Brain microvascular endothelial cell (primary cell): ENCODE measurements around the gene C1orf146.
A peak's percentile ranks its signal among the peaks of the same experiment; 100 is the strongest.
"Not testable (repeated sequence)": the region's sequence is repeated elsewhere in the genome, so short reads cannot be mapped to it uniquely, and the experiment has no call there.

Experiments
- DNase-seq: peaks from one replicate; pipeline ENCODE4 v3.0.0-alpha.2; 2020
- H3K27ac ChIP-seq: fragments of 250-450 bp; sonication (Bioruptor Pico); 2 replicates; pipeline ENCODE4 v1.5.1; 2020; ENCODE audit warnings: mild to moderate bottlenecking, moderate library complexity
- H3K27me3 ChIP-seq: fragments of 250-450 bp; sonication (Bioruptor Pico); replicated peaks from 2 replicates; pipeline ENCODE4 v1.5.1; 2020; ENCODE audit warnings: mild to moderate bottlenecking
- H3K36me3 ChIP-seq: fragments of 250-450 bp; sonication (Bioruptor Pico); replicated peaks from 2 replicates; pipeline ENCODE4 v1.5.1; 2020; ENCODE audit warnings: mild to moderate bottlenecking
- H3K4me3 ChIP-seq: 2 replicates; pipeline ENCODE4 v1.5.1; 2011; ENCODE audit warnings: low read depth, mild to moderate bottlenecking, control low read depth, low read length, moderate library complexity
- CTCF ChIP-seq: IDR thresholded peaks from 2 replicates; pipeline ENCODE4 v1.5.1; 2011; ENCODE audit warnings: low read depth, mild to moderate bottlenecking, moderate library complexity, low read length, control low read depth, inconsistent platforms; ENCODE audit errors: missing control alignments
- in situ Hi-C: cut with HindIII; loops from 2 replicates; pipeline ENCODE4 v1.10.0; 2017; ENCODE audit warnings: low sequenced_read_pairs, low pct_ligation_motif_present

C1orf146 gene

GRCh38 chr1:92240034-92240433 is 22.3 kb downstream of the C1orf146 start:
- no peak overlapping the region for H3K27ac ChIP-seq
- H3K27me3 ChIP-seq, result no peaks in the 10 kb centered on the region
- H3K36me3 ChIP-seq, result no peaks in the 10 kb centered on the region
- DNase-seq, result no peak
- no peak for TF ChIP-seq CTCF
- no peak overlapping the region for H3K4me3 ChIP-seq
- in situ Hi-C loops, result no loop called here

DNA sequence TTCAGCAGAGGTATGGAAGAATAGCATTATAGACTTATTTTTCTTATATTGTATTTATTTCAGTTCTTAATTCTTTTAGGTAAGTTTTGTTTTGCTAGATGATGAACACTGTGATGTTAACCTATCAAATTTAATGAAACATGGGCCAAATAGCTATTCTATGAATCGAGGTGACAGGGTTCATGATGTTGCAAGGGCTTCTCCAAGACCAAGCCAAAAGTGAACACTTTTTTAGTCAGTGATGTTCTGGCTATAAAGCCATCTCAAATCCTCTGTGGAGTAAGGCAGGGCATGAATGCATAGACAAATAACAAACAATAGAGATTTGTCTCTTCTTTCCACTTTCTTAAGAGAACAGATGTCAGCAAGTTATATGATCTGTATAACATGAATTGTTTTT is 26.7 kb downstream of the C1orf146 start:
- H3K27me3 ChIP-seq, result no peaks in the 10 kb centered on the region
- no peak for DNase-seq
- no peaks in the 10 kb centered on the region for H3K36me3 ChIP-seq
- H3K27ac ChIP-seq, result no peak overlapping the region
- in situ Hi-C loops, result no loop called here
- H3K4me3 ChIP-seq, result no peak overlapping the region
- no peak for TF ChIP-seq CTCF

GRCh38 chr1:92254714-92255113 is 37.0 kb downstream of the C1orf146 start:
- H3K4me3 ChIP-seq, H3K27me3 ChIP-seq, H3K36me3 ChIP-seq, in situ Hi-C loops, DNase-seq, H3K27ac ChIP-seq: not testable (repeated sequence)

DNA sequence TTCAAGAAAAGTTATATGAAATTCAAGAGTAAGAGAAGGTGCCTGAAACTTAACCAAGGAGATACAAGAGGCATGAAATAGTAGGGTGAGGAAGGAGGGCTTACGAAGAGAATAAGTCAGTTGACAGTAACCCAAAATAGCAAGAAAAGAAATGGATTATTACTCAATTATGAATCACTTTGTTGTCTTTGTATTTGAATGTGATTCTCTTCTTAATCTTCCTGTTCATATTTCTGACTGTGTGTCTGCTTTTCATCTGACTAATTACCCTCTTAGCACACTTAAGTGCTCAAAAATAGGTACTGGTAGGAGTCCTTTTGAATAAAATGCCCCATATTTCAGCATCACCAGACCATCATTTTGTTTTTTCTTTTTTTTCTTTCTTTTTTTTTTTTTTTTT is 41.6 kb downstream of the C1orf146 start:
- H3K36me3 ChIP-seq, result peaks cover 6% of the 10 kb centered on the region
- H3K27ac ChIP-seq, result no peak overlapping the region
- in situ Hi-C loops, result no loop called here
- no peak for TF ChIP-seq CTCF
- DNase-seq, result no peak
- H3K4me3 ChIP-seq, result no peak overlapping the region
- no peaks in the 10 kb centered on the region for H3K27me3 ChIP-seq

- TF ChIP-seq CTCF, result no peak
- peaks cover 6% of the 10 kb centered on the region for H3K36me3 ChIP-seq
- H3K27me3 ChIP-seq, result no peaks in the 10 kb centered on the region
- DNase-seq, result no peak
- no peak overlapping the region for H3K4me3 ChIP-seq
- in situ Hi-C loops, result no loop called here
- no peak overlapping the region for H3K27ac ChIP-seq
Observed at GRCh38 chr1:92262516-92262915, 44.8 kb downstream of the C1orf146 start.

DNA sequence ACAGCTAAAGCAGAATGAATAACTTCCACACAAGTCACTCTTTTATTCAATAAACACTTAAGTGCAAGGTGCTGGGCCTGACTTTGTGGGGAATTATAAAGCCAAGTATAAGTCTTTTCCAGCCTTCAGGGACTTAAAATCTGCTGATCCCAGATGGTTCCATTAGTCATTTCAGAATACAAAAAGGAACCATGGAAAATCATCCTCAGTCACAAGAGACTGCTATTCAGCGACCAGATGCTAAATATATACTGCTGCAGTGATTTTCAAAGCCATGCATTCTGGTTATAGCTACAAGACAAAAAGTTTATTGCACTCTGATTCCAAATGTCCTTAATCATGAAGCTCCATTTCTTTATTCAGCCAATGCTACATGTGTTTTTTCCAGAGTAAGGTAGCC is 55.3 kb downstream of the C1orf146 start:
- Histone ChIP-seq H3K27ac (no peak overlapping the region), H3K4me3 (no peak overlapping the region), H3K27me3 (no peaks in the 10 kb centered on the region), H3K36me3 (no peaks in the 10 kb centered on the region)
- in situ Hi-C loops, result no loop called here
- no peak for DNase-seq
- TF ChIP-seq CTCF, result no peak

DNA sequence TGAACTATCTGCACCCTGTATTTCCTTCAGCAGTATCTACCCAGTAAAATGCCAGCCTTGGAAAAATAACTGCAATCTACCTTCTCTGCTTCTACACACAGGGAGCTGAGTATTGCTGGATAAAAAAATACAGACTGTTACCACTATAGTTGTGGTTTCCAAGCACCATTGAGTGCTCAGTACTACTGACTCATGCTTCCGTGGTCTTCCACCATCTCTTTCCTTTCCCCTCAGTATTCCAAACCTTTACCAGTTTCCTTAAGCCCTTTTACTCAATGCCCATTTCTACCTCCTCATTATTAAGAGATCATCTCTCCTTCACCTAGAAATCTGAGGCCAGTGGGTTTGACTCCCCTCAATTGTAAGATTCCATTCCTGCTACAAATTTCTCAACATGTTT is 57.2 kb downstream of the C1orf146 start:
- H3K4me3 ChIP-seq, result no peak overlapping the region
- in situ Hi-C loops, result no loop called here
- DNase-seq, result peak; percentile 35
- H3K27ac ChIP-seq, result no peak overlapping the region
- no peaks in the 10 kb centered on the region for H3K27me3 ChIP-seq
- no peak for TF ChIP-seq CTCF
- H3K36me3 ChIP-seq, result no peaks in the 10 kb centered on the region
